B cell (primary cell): ENCODE data around the gene HEXIM2.

ENCODE experiments used
- EZH2 ChIP-seq: IDR thresholded peaks from 2 replicates; pipeline ENCODE4 v1.6.1; 2012; ENCODE audit warnings: borderline replicate concordance, low read depth, mild to moderate bottlenecking, moderate library complexity, low read length; ENCODE audit not compliant: insufficient read depth, poor library complexity, severe bottlenecking
- TF ChIP-seq, protein P1 (sequence below): fragments of 200-600 bp; IDR thresholded peaks from one replicate; pipeline ENCODE4 v1.8.0; 2022; ENCODE audit warnings: antibody characterized with exemption, mild to moderate bottlenecking

GRCh38 chr17:45195424-45195823 lies 33.7 kb downstream of the HEXIM2 start:
- TF ChIP-seq, protein P1, sequence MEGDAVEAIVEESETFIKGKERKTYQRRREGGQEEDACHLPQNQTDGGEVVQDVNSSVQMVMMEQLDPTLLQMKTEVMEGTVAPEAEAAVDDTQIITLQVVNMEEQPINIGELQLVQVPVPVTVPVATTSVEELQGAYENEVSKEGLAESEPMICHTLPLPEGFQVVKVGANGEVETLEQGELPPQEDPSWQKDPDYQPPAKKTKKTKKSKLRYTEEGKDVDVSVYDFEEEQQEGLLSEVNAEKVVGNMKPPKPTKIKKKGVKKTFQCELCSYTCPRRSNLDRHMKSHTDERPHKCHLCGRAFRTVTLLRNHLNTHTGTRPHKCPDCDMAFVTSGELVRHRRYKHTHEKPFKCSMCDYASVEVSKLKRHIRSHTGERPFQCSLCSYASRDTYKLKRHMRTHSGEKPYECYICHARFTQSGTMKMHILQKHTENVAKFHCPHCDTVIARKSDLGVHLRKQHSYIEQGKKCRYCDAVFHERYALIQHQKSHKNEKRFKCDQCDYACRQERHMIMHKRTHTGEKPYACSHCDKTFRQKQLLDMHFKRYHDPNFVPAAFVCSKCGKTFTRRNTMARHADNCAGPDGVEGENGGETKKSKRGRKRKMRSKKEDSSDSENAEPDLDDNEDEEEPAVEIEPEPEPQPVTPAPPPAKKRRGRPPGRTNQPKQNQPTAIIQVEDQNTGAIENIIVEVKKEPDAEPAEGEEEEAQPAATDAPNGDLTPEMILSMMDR: no peak
- TF ChIP-seq EZH2: no peak
